H9 (cell line): ENCODE results near the gene RAI14. TPM values are rescaled to one million over a fixed set of nuclear protein-coding genes. Genes with fewer than 3 reads are reported as not detected.

Experiments used
- DNase-seq: peaks from one replicate; pipeline ENCODE4 v3.0.0-alpha.2; 2017
- H2AFZ ChIP-seq: one replicate; pipeline ENCODE4 v1.6.1; 2013; ENCODE audit warnings: mild to moderate bottlenecking, low read length, control low read depth, moderate library complexity
- H2AK5ac ChIP-seq: 2 replicates; pipeline ENCODE4 v1.6.1; 2013; ENCODE audit warnings: low read length, control low read depth, mixed read lengths; ENCODE audit not compliant: insufficient read length
- H2BK120ac ChIP-seq: one replicate; pipeline ENCODE4 v1.6.1; 2013; ENCODE audit warnings: low read depth, mild to moderate bottlenecking, low read length, control low read depth, inconsistent platforms; ENCODE audit not compliant: poor library complexity, severe bottlenecking
- H2BK12ac ChIP-seq: 2 replicates; pipeline ENCODE4 v1.6.1; 2013; ENCODE audit warnings: low read length, control low read depth, mixed read lengths, low read depth; ENCODE audit not compliant: insufficient read length
- H2BK15ac ChIP-seq: 2 replicates; pipeline ENCODE4 v1.6.1; 2013; ENCODE audit warnings: low read depth, low read length, control low read depth
- H2BK20ac ChIP-seq: one replicate; pipeline ENCODE4 v1.6.1; 2013; ENCODE audit warnings: low read depth, mild to moderate bottlenecking, low read length, control low read depth, inconsistent platforms; ENCODE audit not compliant: poor library complexity, severe bottlenecking
- H2BK5ac ChIP-seq: 2 replicates; pipeline ENCODE4 v1.6.1; 2013; ENCODE audit warnings: low read length, control low read depth, mixed read lengths; ENCODE audit not compliant: insufficient read length
- H3K14ac ChIP-seq: 2 replicates; pipeline ENCODE4 v1.6.1; 2013; ENCODE audit warnings: low read length, control low read depth; ENCODE audit not compliant: insufficient read depth
- H3K18ac ChIP-seq: 2 replicates; pipeline ENCODE4 v1.6.1; 2013; ENCODE audit warnings: low read depth, mild to moderate bottlenecking, mixed read lengths, low read length, control low read depth; ENCODE audit not compliant: insufficient read length
- H3K23ac ChIP-seq: 2 replicates; pipeline ENCODE4 v1.6.1; 2013; ENCODE audit warnings: low read length, control low read depth, mixed read lengths, low read depth; ENCODE audit not compliant: insufficient read length
- H3K23me2 ChIP-seq: 2 replicates; pipeline ENCODE4 v1.6.1; 2013; ENCODE audit warnings: low read depth, mild to moderate bottlenecking, mixed read lengths, low read length, control low read depth; ENCODE audit not compliant: insufficient read length, poor library complexity, severe bottlenecking
- H3K27ac ChIP-seq: 2 replicates; pipeline ENCODE4 v1.5.1; 2013; ENCODE audit warnings: low read length, control low read depth, mixed read lengths, low read depth; ENCODE audit not compliant: insufficient read length
- H3K27me3 ChIP-seq: 2 replicates; pipeline ENCODE4 v1.6.1; 2013; ENCODE audit warnings: low read length, control low read depth, inconsistent platforms; ENCODE audit not compliant: insufficient read depth
- H3K4ac ChIP-seq: 2 replicates; pipeline ENCODE4 v1.6.1; 2013; ENCODE audit warnings: low read depth, mild to moderate bottlenecking, control low read depth, inconsistent platforms, low read length, moderate library complexity
- H3K4me1 ChIP-seq: 2 replicates; pipeline ENCODE4 v1.6.1; 2013; ENCODE audit warnings: low read length, control low read depth, inconsistent platforms; ENCODE audit not compliant: insufficient read depth
- H3K4me2 ChIP-seq: 2 replicates; pipeline ENCODE4 v1.6.1; 2013; ENCODE audit warnings: low read length, control low read depth, mixed read lengths; ENCODE audit not compliant: insufficient read length, insufficient read depth
- H3K56ac ChIP-seq: 2 replicates; pipeline ENCODE4 v1.6.1; 2013; ENCODE audit warnings: low read depth, mild to moderate bottlenecking, mixed read lengths, low read length, control low read depth; ENCODE audit not compliant: insufficient read length
- H3K79me1 ChIP-seq: 2 replicates; pipeline ENCODE4 v1.6.1; 2013; ENCODE audit warnings: low read depth, mild to moderate bottlenecking, moderate library complexity, low read length, control low read depth, inconsistent platforms; ENCODE audit not compliant: insufficient read depth, poor library complexity, severe bottlenecking
- H3K79me2 ChIP-seq: 2 replicates; pipeline ENCODE4 v1.6.1; 2013; ENCODE audit warnings: low read length, control low read depth, inconsistent platforms; ENCODE audit not compliant: insufficient read depth
- H3K9ac ChIP-seq: 2 replicates; pipeline ENCODE4 v1.6.1; 2013; ENCODE audit warnings: low read length, control low read depth, mixed read lengths; ENCODE audit not compliant: insufficient read length; ENCODE audit errors: extremely low read depth
- H3K9me3 ChIP-seq: one replicate; pipeline ENCODE4 v1.6.1; 2013; ENCODE audit warnings: low read depth, low read length, inconsistent platforms; ENCODE audit not compliant: control insufficient read depth
- H3T11ph ChIP-seq: one replicate; pipeline ENCODE4 v1.6.1; 2013; ENCODE audit warnings: mild to moderate bottlenecking, low read length, control low read depth, inconsistent platforms
- H4K20me1 ChIP-seq: one replicate; pipeline ENCODE4 v1.6.1; 2013; ENCODE audit not compliant: control insufficient read depth, insufficient read length, insufficient read depth
- H4K5ac ChIP-seq: 2 replicates; pipeline ENCODE4 v1.6.1; 2013; ENCODE audit warnings: low read depth, mild to moderate bottlenecking, mixed read lengths, low read length, control low read depth; ENCODE audit not compliant: insufficient read length
- H4K8ac ChIP-seq: replicated peaks from 2 replicates; pipeline ENCODE4 v1.6.1; 2013; ENCODE audit warnings: low read length, control low read depth, mixed read lengths, low read depth; ENCODE audit not compliant: insufficient read length
- H4K91ac ChIP-seq: 2 replicates; pipeline ENCODE4 v1.6.1; 2013; ENCODE audit warnings: low read depth, mild to moderate bottlenecking, moderate library complexity, mixed read lengths, low read length, control low read depth; ENCODE audit not compliant: insufficient read length
- H3K27ac Mint-ChIP-seq, 3 experiments: 2 replicates in 2 of 3; 3 replicates in 1 of 3; pipeline ENCODE4 v1.8.0; 2020 to 2021; ENCODE audit warnings: mixed read lengths in 3 of 3, mild to moderate bottlenecking in 1 of 3, moderate library complexity in 1 of 3
- H3K27me3 Mint-ChIP-seq: 2 replicates; pipeline ENCODE4 v1.8.0; 2021; ENCODE audit warnings: low read depth, mild to moderate bottlenecking, moderate library complexity, mixed read lengths
- H3K36me3 Mint-ChIP-seq, 3 experiments: 2 replicates in 2 of 3; 3 replicates in 1 of 3; pipeline ENCODE4 v1.8.0; 2020 to 2021; ENCODE audit warnings: low read depth in 3 of 3, mixed read lengths in 3 of 3; ENCODE audit not compliant: insufficient read depth in 1 of 3
- H3K4me1 Mint-ChIP-seq, 2 experiments: 2 replicates each; pipeline ENCODE4 v1.8.0; 2020; ENCODE audit warnings: mixed read lengths in 2 of 2
- H3K4me3 Mint-ChIP-seq, 2 experiments: 2 replicates in 1 of 2; 3 replicates in 1 of 2; pipeline ENCODE4 v1.8.0; 2020 to 2021; ENCODE audit warnings: mild to moderate bottlenecking in 2 of 2, mixed read lengths in 2 of 2, moderate library complexity in 1 of 2
- H3K9me3 Mint-ChIP-seq, 2 experiments: 2 replicates in 1 of 2; 3 replicates in 1 of 2; pipeline ENCODE4 v1.8.0; 2020; ENCODE audit warnings: mild to moderate bottlenecking in 2 of 2, mixed read lengths in 2 of 2, moderate library complexity in 1 of 2
- CTCF ChIP-seq: fragments of 200-600 bp; sonication (generic); conservative IDR thresholded peaks from 3 replicates; pipeline ENCODE4 v1.8.0; 2021; ENCODE audit warnings: antibody characterized with exemption, mild to moderate bottlenecking
- WGBS: extraction: QIAGEN DNeasy Blood & Tissue Kit; methylation state at CpG from one replicate; pipeline ENCODE4 v1.1.7; 2013; ENCODE audit warnings: missing lambda C conversion rate, low lambda C conversion rate, mixed read lengths; ENCODE audit not compliant: insufficient read length; ENCODE audit errors: extremely low coverage; 5-methylcytosine and 5-hydroxymethylcytosine counted together
- total RNA-seq: library from RNA; stranded (reverse); gene quantifications from 2 replicates; pipeline ENCODE4 v1.2.1, GENCODE V29; 2021

The RAI14 gene
- total RNA-seq, 1 experiment from 2014 or later: 127 TPM

GRCh38 chr5:34695275-34696027 is 39.3 kb downstream of the RAI14 start:
- Histone ChIP-seq H3K4me2 (no peak overlapping the region), H3K14ac (no peak overlapping the region), H2BK15ac (no peak overlapping the region), H4K5ac (no peak overlapping the region), H3K9ac (no peak overlapping the region), H3K23ac (no peak overlapping the region), H4K20me1 (no peaks in the 10 kb centered on the region), H3T11ph (no peak overlapping the region), H3K79me1 (peaks cover 8% of the 10 kb centered on the region), H3K4ac (no peak overlapping the region), H2BK20ac (no peak overlapping the region), H2BK120ac (no peak overlapping the region), H2AFZ (no peak overlapping the region), H3K4me1 (peaks cover 13% of the 10 kb centered on the region; the same call in 1 of the 2 replicates), H3K18ac (no peak overlapping the region), H3K56ac (no peak overlapping the region), H4K8ac (no peak overlapping the region), H3K9me3 (no peaks in the 10 kb centered on the region), H4K91ac (no peak overlapping the region), H3K27ac (no peak overlapping the region), H3K27me3 (no peaks in the 10 kb centered on the region), H3K23me2 (no peaks in the 10 kb centered on the region), H2BK12ac (no peak overlapping the region), H2AK5ac (no peak overlapping the region), H3K79me2 (peaks cover 31% of the 10 kb centered on the region; the same call in 1 of the 2 replicates), H2BK5ac (no peak overlapping the region)
- H3K36me3 Mint-ChIP-seq: peaks cover 8 to 22% (median 21%) of the 10 kb centered on the region in 3 experiments; a peak in 6 of 7 replicates
- H3K4me1 Mint-ChIP-seq: peaks cover 39 to 40% of the 10 kb centered on the region in 2 experiments
- no peaks in the 10 kb centered on the region for H3K9me3 Mint-ChIP-seq
- no peak for TF ChIP-seq CTCF
- no peak for DNase-seq
- no CpG with 5 or more reads among the region's 1 CpG for WGBS
- no peaks in the 10 kb centered on the region for H3K27me3 Mint-ChIP-seq
- peak overlapping the region in 2 of 3 experiments; percentile 16 to 68; a peak in 2 of 7 replicates for H3K27ac Mint-ChIP-seq
- no peak overlapping the region for H3K4me3 Mint-ChIP-seq
